ENCODE measurements around the gene STAU1.

DNA sequence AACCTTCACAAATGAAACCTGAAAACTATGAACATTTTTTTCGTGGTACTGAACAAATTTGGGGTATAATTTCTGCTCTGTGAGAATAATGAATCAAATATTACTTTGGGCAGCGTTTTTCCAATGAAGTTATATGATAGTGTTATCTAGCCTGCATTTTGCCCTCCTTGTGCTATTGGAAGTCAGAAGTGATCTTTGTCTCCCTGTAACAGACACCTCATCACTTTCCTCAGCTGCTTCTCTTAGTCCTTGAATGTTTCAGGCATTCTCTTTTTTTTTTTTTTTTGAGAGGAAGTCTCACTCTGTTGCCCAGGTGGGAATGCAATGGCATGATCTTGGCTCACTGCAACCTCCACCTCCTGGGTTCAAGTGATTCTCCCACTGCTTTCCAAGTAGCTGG is 41.2 kb upstream of the STAU1 start:
- TF ChIP-seq, protein P1, sequence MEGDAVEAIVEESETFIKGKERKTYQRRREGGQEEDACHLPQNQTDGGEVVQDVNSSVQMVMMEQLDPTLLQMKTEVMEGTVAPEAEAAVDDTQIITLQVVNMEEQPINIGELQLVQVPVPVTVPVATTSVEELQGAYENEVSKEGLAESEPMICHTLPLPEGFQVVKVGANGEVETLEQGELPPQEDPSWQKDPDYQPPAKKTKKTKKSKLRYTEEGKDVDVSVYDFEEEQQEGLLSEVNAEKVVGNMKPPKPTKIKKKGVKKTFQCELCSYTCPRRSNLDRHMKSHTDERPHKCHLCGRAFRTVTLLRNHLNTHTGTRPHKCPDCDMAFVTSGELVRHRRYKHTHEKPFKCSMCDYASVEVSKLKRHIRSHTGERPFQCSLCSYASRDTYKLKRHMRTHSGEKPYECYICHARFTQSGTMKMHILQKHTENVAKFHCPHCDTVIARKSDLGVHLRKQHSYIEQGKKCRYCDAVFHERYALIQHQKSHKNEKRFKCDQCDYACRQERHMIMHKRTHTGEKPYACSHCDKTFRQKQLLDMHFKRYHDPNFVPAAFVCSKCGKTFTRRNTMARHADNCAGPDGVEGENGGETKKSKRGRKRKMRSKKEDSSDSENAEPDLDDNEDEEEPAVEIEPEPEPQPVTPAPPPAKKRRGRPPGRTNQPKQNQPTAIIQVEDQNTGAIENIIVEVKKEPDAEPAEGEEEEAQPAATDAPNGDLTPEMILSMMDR (IDR thresholded peaks at IDR 0.05) = no peak
- no peak for TF ChIP-seq POLR2A (IDR thresholded peaks at IDR 0.05)

Data from prostate gland (tissue), 2 donors.